ENCODE measurements around the gene ASMTL.
"Not testable (repeated sequence)": the region's sequence is repeated elsewhere in the genome, so short reads cannot be mapped to it uniquely, and the experiment has no call there.

Gene ASMTL

GRCh38 chrX:1452516-1453394 is at the start of gene ASMTL:
ASMTL (minus strand) TSS chrX:1452909; CDS start chrX:1452840, 69 bp downstream.
- DNase-seq = no peak

GRCh38 chrX:1502241-1502640 is 49.5 kb upstream of the ASMTL start:
- DNase-seq = no peak

GRCh38 chrX:1500701-1501624 is 48.3 kb upstream of the ASMTL start:
- DNase-seq = no peak

- no peak for DNase-seq
Measured at GRCh38 chrX:1496076-1496475, 43.4 kb upstream of the ASMTL start.

- DNase-seq = peak in 2 of 56 donors; percentile 1 to 2
Measured at GRCh38 chrX:1493877-1494510, 41.3 kb upstream of the ASMTL start.

- DNase-seq = no peak
Measured at GRCh38 chrX:1493412-1493811, 40.7 kb upstream of the ASMTL start.

GRCh38 chrX:1492421-1493012 is 39.8 kb upstream of the ASMTL start:
- DNase-seq = no peak

GRCh38 chrX:1491851-1492349 is 39.2 kb upstream of the ASMTL start:
- DNase-seq = no peak

GRCh38 chrX:1491248-1491647 is 38.5 kb upstream of the ASMTL start:
- not testable (repeated sequence) for DNase-seq

- DNase-seq = not testable (repeated sequence)
Measured at GRCh38 chrX:1490723-1491122, 38.0 kb upstream of the ASMTL start.

- not testable (repeated sequence) for DNase-seq
Measured at GRCh38 chrX:1489354-1489753, 36.6 kb upstream of the ASMTL start.

- no peak for DNase-seq
Measured at GRCh38 chrX:1488745-1489144, 36.0 kb upstream of the ASMTL start.

GRCh38 chrX:1488141-1488540 is 35.4 kb upstream of the ASMTL start:
- no peak for DNase-seq

- no peak for DNase-seq
Measured at GRCh38 chrX:1487401-1487800, 34.7 kb upstream of the ASMTL start.

- no peak for DNase-seq
Measured at GRCh38 chrX:1486749-1487361, 34.1 kb upstream of the ASMTL start.

GRCh38 chrX:1486177-1486576 is 33.5 kb upstream of the ASMTL start:
- DNase-seq = no peak

GRCh38 chrX:1485033-1485432 is 32.3 kb upstream of the ASMTL start:
- DNase-seq = no peak

- DNase-seq = no peak
Measured at GRCh38 chrX:1484638-1485019, 31.9 kb upstream of the ASMTL start.

GRCh38 chrX:1483843-1484637 is 31.3 kb upstream of the ASMTL start:
- DNase-seq = no peak

- DNase-seq = not testable (repeated sequence)
Measured at GRCh38 chrX:1482530-1482928, 29.8 kb upstream of the ASMTL start.
